Prostate gland (tissue), 2 donors: ENCODE data around the gene KLHL29.

Experiments used
- POLR2AphosphoS5 ChIP-seq: sonication (generic); formaldehyde crosslinking; IDR thresholded peaks from one replicate; pipeline ENCODE4 v1.6.1; 2017; ENCODE audit warnings: antibody characterized with exemption
- TF ChIP-seq, protein P1 (sequence below), 4 experiments: fragments of 200-600 bp in 2 of 4; fragments of 450-650 bp in 2 of 4; sonication (generic) in 2 of 4; IDR thresholded peaks; 1 replicate in 3 of 4; 2 replicates in 1 of 4; pipeline ENCODE4 v1.5.1; 2016 to 2019; ENCODE audit warnings: antibody characterized with exemption in 4 of 4, mild to moderate bottlenecking in 2 of 4, moderate library complexity in 2 of 4

DNA sequence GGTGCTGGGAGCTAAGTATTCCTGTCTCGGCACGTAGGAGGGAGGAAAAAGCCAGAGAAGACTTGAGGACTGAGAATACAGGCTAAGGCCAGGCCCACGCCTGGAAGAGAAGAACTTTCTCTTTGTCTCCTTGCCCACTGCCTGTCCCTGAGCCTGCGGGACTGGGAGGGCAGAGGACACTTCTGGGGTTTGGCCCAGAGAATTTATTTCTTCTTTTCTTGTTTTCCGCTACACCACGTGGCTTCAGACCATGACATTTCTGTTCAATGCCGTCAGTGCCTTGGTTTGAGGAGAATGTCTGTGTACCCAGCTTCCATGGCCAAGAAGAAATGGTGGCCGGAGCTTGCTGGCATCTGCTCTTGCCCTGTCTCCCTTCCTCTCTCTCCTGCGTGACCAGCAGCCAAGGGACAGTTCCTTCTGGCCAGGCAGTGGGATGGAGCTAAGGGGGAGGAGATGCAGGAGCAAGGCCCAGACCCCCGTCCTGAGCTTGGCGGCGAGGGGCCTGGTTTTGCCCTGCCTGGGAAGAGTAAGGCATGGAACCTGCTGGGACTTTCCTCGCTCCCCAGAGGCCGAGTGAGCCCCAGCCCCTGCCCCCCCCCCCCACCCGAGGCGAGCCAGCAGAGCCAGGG lies 140.3 kb downstream of the KLHL29 start:
- no peak for TF ChIP-seq POLR2AphosphoS5
- TF ChIP-seq, protein P1, sequence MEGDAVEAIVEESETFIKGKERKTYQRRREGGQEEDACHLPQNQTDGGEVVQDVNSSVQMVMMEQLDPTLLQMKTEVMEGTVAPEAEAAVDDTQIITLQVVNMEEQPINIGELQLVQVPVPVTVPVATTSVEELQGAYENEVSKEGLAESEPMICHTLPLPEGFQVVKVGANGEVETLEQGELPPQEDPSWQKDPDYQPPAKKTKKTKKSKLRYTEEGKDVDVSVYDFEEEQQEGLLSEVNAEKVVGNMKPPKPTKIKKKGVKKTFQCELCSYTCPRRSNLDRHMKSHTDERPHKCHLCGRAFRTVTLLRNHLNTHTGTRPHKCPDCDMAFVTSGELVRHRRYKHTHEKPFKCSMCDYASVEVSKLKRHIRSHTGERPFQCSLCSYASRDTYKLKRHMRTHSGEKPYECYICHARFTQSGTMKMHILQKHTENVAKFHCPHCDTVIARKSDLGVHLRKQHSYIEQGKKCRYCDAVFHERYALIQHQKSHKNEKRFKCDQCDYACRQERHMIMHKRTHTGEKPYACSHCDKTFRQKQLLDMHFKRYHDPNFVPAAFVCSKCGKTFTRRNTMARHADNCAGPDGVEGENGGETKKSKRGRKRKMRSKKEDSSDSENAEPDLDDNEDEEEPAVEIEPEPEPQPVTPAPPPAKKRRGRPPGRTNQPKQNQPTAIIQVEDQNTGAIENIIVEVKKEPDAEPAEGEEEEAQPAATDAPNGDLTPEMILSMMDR (IDR thresholded peaks at IDR 0.05), result no peak
